DOHH2 (cell line): ENCODE data around the gene TMEM212.

Source experiments
- H3F3A ChIP-seq: fragments of 200-600 bp; sonication (generic), shearing (Covaris generic); 2 replicates; pipeline ENCODE4 v1.6.0; 2016; ENCODE audit warnings: antibody characterized with exemption, mild to moderate bottlenecking; ENCODE audit not compliant: control insufficient read depth, insufficient read depth
- H3K27ac ChIP-seq: fragments of 200-600 bp; sonication (generic); 2 replicates; pipeline ENCODE4 v1.5.1; 2014; ENCODE audit warnings: low read depth, mild to moderate bottlenecking, low read length, moderate library complexity
- H3K27me3 ChIP-seq: fragments of 200-600 bp; sonication (generic); 2 replicates; pipeline ENCODE4 v1.6.1; 2014; ENCODE audit warnings: mild to moderate bottlenecking, low read length, mixed read lengths; ENCODE audit not compliant: control insufficient read depth
- H3K36me3 ChIP-seq: fragments of 200-600 bp; sonication (generic); 2 replicates; pipeline ENCODE4 v1.6.1; 2014; ENCODE audit warnings: mild to moderate bottlenecking, low read length, moderate library complexity, mixed read lengths; ENCODE audit not compliant: control insufficient read depth
- H3K4me1 ChIP-seq: fragments of 200-600 bp; sonication (generic); 2 replicates; pipeline ENCODE4 v1.6.1; 2014; ENCODE audit warnings: mild to moderate bottlenecking, low read length, mixed read lengths; ENCODE audit not compliant: control insufficient read depth
- H3K4me2 ChIP-seq: fragments of 200-600 bp; sonication (generic); 2 replicates; pipeline ENCODE4 v1.6.0; 2014; ENCODE audit warnings: mild to moderate bottlenecking, low read length, moderate library complexity
- H3K4me3 ChIP-seq: fragments of 200-600 bp; sonication (generic); 2 replicates; pipeline ENCODE4 v1.5.1; 2014; ENCODE audit warnings: mild to moderate bottlenecking, low read length, mixed read lengths
- H3K79me2 ChIP-seq: fragments of 200-600 bp; sonication (generic); 2 replicates; pipeline ENCODE4 v1.6.1; 2014; ENCODE audit warnings: mild to moderate bottlenecking, low read length, mixed read lengths; ENCODE audit not compliant: control insufficient read depth
- H3K9me2 ChIP-seq: fragments of 200-600 bp; sonication (generic); replicated peaks from 2 replicates; pipeline ENCODE4 v1.6.1; 2014; ENCODE audit warnings: mild to moderate bottlenecking, low read length, mixed read lengths; ENCODE audit not compliant: control insufficient read depth
- H3K9me3 ChIP-seq: fragments of 200-600 bp; sonication (generic); 2 replicates; pipeline ENCODE4 v1.6.1; 2014; ENCODE audit warnings: antibody characterized with exemption, low read length, mixed read lengths; ENCODE audit not compliant: control insufficient read depth, insufficient read depth
- H4K20me1 ChIP-seq: fragments of 200-600 bp; sonication (generic); 2 replicates; pipeline ENCODE4 v1.6.0; 2014; ENCODE audit warnings: low read depth, mild to moderate bottlenecking, antibody characterized with exemption, low read length, moderate library complexity; ENCODE audit not compliant: control insufficient read depth, insufficient read depth
- EZH2phosphoT487 ChIP-seq: fragments of 200-600 bp; sonication (generic); IDR thresholded peaks from 2 replicates; pipeline ENCODE4 v1.6.1; 2017; ENCODE audit warnings: borderline replicate concordance, mild to moderate bottlenecking, antibody characterized with exemption, low read length, moderate library complexity, mixed read lengths
- TF ChIP-seq, protein P1 (sequence below): fragments of 200-600 bp; sonication (generic); IDR thresholded peaks from one replicate; pipeline ENCODE4 v1.5.1; 2014; ENCODE audit warnings: antibody characterized with exemption, mild to moderate bottlenecking, low read depth, low read length; ENCODE audit not compliant: poor library complexity, severe bottlenecking

The TMEM212 gene

DNA sequence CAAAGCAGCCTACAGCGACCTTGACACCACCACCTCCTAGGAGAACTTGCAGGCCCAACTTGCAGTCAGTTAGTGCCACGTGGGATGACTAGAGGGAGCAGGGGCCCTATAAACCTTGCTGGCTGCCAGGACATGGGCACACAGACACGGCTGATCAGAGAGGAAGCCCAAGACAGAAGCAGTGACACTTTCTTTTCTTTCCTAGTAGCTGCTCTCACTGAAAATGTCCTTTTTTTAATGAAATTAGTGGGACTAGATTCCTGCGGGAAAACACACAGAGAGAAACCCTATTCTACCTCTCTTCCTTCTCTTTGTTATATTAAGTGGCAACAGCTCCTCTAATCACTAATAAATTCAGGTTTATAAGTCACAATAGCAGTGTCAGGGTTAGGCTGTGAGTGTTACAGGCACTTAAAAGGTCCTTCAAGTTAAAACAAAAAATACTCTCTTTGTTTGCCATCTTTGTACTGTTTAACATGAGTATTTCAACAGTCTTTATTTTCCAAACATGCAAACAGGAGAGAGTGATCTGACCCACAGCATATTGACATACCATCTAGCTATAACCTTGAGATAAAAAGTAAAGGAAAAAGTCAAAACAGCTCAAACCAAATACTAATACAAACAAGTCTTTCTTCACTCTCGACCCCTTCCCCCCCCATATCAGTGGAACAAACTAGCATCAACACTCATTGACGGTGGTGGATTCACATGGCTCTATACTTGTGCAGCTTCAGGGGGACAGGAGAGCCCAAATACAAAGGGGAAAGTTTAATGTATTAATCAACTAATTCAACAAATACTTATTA is 2.1 kb upstream of the TMEM212 start:
- no peaks in the 10 kb centered on the region for H3K36me3 ChIP-seq
- H3K9me2 ChIP-seq: no peaks in the 10 kb centered on the region
- no peaks in the 10 kb centered on the region for H3K4me1 ChIP-seq
- no peak overlapping the region for H3K4me3 ChIP-seq
- no peaks in the 10 kb centered on the region for H3K9me3 ChIP-seq
- no peaks in the 10 kb centered on the region for H3F3A ChIP-seq
- no peaks in the 10 kb centered on the region for H3K79me2 ChIP-seq
- no peak overlapping the region for H3K27ac ChIP-seq
- no peaks in the 10 kb centered on the region for H4K20me1 ChIP-seq
- no peaks in the 10 kb centered on the region for H3K27me3 ChIP-seq
- TF ChIP-seq EZH2phosphoT487: no peak
- TF ChIP-seq, protein P1, sequence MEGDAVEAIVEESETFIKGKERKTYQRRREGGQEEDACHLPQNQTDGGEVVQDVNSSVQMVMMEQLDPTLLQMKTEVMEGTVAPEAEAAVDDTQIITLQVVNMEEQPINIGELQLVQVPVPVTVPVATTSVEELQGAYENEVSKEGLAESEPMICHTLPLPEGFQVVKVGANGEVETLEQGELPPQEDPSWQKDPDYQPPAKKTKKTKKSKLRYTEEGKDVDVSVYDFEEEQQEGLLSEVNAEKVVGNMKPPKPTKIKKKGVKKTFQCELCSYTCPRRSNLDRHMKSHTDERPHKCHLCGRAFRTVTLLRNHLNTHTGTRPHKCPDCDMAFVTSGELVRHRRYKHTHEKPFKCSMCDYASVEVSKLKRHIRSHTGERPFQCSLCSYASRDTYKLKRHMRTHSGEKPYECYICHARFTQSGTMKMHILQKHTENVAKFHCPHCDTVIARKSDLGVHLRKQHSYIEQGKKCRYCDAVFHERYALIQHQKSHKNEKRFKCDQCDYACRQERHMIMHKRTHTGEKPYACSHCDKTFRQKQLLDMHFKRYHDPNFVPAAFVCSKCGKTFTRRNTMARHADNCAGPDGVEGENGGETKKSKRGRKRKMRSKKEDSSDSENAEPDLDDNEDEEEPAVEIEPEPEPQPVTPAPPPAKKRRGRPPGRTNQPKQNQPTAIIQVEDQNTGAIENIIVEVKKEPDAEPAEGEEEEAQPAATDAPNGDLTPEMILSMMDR: no peak
- H3K4me2 ChIP-seq: no peak overlapping the region

DNA sequence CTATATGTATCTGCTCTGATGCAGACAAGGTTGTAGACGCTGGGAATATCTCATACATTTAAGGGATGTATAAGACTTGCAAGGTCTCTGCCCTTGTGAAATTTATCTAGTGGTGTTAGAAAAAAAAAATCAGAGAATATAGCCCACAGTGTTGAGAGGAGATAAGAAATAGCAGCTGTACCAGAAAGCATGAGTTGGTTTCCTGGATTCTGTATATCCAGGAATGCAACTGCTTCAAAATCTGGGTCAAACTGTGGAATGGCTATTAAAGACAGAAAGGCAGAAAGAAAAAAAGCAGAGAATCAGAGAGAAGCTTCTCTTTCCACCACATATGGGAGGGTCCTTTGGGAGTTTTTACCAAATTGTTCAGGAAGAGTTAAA is 1.5 kb upstream of the TMEM212 start:
- H4K20me1 ChIP-seq: no peaks in the 10 kb centered on the region

DNA sequence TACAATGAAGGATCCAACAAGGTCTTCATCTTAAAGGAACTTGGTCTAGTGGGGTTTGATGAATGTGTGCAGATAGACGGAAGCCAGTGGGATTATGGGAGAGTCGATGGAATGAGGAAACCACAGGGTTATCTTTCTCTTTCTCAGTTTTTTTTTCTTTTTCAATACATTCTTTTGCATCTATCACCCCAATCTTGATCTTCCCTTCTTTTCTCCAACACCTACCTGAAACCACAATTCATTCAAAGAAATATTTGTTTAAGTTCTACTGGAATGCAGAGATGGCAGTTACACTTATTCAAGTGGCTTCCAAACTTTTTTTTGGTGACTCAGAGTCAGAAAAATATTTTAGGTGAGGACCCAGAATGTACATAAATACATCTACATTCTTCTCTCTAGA is 1.7 kb downstream of the TMEM212 start:
- no peaks in the 10 kb centered on the region for H3K9me2 ChIP-seq
- H4K20me1 ChIP-seq: no peaks in the 10 kb centered on the region
- H3F3A ChIP-seq: no peaks in the 10 kb centered on the region
- no peaks in the 10 kb centered on the region for H3K36me3 ChIP-seq
- H3K4me1 ChIP-seq: no peaks in the 10 kb centered on the region
- H3K79me2 ChIP-seq: no peaks in the 10 kb centered on the region
- no peaks in the 10 kb centered on the region for H3K9me3 ChIP-seq
- TF ChIP-seq, protein P1: no peak
- no peak for TF ChIP-seq EZH2phosphoT487
- no peak overlapping the region for H3K4me2 ChIP-seq
- H3K4me3 ChIP-seq: no peak overlapping the region
- no peak overlapping the region for H3K27ac ChIP-seq
- 0 out of 2 replicates have a peak, but pooled peaks cover 3% of the 10 kb centered on the region for H3K27me3 ChIP-seq

More for the DNA sequence above, 1.5 kb upstream of the TMEM212 start:
- Histone ChIP-seq H3K27me3 (no peaks in the 10 kb centered on the region), H3K27ac (no peak overlapping the region), H3K4me3 (no peak overlapping the region), H3K9me3 (no peaks in the 10 kb centered on the region), H3F3A (no peaks in the 10 kb centered on the region), H3K4me1 (no peaks in the 10 kb centered on the region), H3K79me2 (no peaks in the 10 kb centered on the region), H3K4me2 (no peak overlapping the region), H3K9me2 (no peaks in the 10 kb centered on the region), H3K36me3 (no peaks in the 10 kb centered on the region)
- TF ChIP-seq EZH2phosphoT487: no peak
- TF ChIP-seq, protein P1: no peak
